HG02610 (cell line): Measurements from ENCODE around the gene ARL3.
"Not testable (repeated sequence)": the region's sequence is repeated elsewhere in the genome, so short reads cannot be mapped to it uniquely, and the experiment has no call there.

Experiments used
- ATAC-seq: cut with Tn5 transposase; IDR thresholded peaks from one replicate; pipeline ENCODE4 v1.9.1; 2021; ENCODE audit warnings: mild to moderate bottlenecking, moderate library complexity; ENCODE audit not compliant: unreplicated experiment

Gene ARL3, protein sequence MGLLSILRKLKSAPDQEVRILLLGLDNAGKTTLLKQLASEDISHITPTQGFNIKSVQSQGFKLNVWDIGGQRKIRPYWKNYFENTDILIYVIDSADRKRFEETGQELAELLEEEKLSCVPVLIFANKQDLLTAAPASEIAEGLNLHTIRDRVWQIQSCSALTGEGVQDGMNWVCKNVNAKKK

GRCh38 chr10:102713814-102714620 lies at the start of gene ARL3:
TSS of gene ARL3 (minus strand) at chr10:102714397. CDS start at chr10:102714275, 122 bp downstream.
- peak; percentile 79 for ATAC-seq

- no peak for ATAC-seq
Observed at GRCh38 chr10:102763037-102763607, 48.9 kb upstream of the ARL3 start.

DNA sequence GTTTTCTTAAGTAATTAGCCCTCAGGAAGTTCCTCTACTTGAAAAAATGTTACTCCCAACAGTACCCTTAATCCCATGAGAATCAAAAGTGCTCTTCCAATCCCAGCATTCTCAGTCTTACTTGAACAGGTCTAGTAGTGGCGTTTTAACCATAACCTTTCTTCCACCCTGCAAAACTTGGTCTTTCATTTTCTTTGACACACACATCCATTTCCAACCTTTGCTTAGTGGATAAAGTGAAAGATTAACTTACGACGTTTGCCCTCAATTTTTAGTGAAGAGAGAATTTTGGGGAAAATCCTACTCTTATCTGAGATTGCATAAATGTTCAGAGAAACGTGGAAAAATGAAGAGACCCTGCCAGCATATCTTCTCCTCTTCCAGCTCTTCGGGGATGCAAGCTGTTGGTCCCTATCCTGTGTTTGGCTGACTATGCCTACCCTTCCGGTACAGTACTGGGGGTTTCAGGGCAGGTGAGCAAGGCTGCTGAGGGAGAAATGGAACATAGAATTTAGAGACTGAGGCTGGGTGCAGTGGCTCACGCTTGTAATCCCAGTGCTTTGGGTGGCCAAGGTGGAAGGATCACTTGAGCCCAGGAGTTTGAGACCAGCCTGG lies 48.3 kb upstream of the ARL3 start:
- no peak for ATAC-seq

- no peak for ATAC-seq
Observed at GRCh38 chr10:102761981-102762380, 47.8 kb upstream of the ARL3 start.

DNA sequence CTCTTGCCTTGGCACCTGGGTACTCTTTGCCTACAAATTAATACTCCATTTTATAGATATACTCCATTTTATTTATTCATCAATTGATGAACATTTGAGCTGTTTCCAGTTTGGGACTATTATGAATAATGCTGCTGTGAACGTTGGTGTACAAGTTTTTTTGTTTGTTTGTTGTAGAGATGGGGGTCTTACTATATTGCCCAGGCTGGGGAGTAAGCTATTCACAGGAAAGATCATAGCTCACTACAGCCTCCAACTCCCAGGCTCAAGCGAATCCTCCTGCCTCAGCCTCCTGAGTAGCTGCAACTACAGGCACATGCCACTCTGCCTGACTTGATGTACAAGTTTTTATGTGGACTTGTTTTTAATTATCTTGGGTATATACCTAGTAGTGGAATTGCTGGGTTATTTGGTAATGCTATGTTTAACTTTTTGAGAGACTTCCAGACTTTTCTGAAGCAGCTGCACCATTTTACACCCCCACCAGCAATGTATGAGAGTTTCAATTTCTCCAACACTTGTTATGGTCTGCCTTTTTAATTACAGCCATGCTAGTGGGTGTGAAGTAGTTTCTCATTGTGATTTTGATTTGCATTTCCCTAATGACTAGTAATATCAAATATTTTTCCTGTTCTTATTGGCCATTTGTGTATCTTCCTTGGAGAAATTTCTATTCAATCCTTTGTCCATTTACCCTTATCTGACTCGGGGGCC lies 45.5 kb upstream of the ARL3 start:
- no peak for ATAC-seq

- not testable (repeated sequence) for ATAC-seq
Observed at GRCh38 chr10:102758933-102759262, 44.7 kb upstream of the ARL3 start.

DNA sequence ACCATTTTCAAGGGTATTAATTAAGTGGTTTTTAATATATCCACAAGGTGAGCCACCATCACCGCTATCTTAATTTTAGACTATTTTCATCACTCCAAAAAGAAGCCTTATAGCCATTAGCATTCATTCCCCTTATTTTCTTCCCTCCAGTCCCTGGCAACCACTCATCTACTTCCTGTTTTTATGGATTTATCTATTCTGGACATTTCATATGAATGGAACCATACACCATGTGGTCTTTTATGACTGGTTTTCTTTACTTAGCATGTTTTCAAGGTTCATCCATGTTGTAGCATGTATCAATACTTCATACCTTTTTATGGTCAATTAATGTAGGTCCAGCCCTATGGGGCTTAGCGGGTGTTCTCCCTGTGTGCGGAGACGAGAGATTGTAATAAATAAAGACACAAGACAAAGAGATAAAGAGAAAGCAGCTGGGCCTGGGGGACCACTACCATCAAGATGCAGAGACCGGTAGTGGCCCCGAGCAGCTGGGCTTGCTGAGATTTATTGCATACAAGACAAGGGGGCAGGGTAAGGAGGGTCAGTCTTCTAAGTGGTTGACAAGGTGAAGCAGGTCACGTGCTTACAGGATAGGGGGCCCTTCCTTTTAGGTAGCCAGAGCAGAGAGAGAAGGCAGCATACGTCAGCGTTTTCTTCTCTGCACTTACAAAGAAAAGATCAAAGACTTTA lies 44.2 kb upstream of the ARL3 start:
- no peak for ATAC-seq

GRCh38 chr10:102757323-102757722 lies 43.1 kb upstream of the ARL3 start:
- no peak for ATAC-seq

DNA sequence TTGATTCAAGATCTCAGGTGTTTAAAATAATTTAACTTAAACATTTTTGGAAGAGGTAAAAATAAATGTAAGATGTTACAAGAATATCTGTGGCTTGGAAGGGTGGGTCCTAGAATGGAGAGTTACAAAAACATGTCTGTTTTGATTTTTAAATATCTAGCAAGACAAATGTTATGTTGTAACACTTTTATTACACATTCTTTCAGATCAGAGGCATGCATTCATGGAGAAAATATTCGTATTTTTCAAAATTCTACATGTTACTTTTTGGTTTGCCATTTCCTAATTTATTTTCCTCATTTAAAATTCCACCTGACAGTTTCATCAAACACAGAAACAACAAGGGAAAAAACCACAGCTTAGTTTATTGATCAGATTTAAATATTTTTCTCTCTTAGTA lies 39.5 kb upstream of the ARL3 start:
- ATAC-seq = no peak

DNA sequence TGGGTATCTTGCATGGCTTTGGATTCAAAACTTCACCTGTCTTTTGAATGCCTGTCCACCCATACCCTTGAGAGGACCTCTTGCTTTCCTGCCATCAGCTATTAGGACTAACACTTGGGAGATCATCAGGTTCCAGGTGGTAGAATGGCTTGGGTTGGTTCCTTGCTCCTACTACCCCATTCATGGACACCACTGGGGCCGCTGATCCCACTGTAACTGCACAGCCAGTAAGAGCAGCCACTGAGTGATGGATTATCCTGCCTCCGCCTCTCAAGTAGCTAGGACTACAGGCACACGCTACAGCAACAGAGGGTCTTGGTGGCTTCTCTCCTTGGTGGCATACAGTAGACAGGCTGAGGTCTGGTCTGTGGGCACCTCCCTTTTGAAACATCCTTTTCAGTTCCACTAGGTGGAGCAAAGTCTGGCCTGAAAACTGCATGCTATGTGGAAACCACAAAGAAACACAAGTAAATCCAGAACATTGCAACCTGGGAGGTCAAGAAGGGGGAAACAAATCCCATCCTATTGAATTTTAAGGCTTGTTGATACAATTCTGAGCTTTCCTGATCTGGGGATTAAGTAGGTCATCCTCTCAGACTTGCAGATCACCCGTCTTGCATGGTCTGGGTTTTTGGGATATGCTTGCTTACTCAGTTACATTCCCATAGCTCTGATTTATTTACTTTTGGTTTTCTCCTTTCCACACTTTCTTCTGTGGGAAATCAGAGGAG lies 38.9 kb upstream of the ARL3 start:
- no peak for ATAC-seq

DNA sequence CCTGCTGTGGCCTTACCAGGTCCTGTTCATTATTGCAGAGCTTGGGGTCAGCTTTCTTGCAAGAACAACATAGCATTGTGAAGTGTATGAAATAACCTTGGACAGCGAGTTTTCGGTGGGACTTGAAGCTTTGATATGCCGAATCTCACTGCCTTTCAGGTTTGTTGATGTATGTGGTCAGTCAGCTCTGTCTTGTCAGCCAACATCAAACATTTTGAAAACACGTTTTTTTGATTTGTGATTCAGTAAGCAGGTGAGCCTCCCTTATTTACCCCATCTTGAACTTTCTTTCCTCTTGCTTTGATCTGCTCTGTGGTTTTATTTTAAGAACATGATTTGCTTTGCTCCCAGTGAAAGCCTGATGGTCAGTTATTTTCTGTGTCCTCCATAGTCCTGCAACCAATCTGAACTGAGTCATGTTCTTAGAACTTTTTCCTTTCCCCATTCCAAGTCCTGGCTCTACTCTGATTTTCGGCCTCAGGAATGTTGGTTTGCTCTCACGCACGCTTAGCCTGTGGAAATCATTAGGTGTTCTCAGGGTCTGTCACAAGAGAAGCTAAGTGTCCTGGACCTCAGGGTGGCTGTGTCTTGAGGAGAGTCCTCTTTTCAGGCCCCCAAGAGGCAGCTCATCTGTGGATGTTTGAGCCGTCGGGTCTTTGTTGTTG lies 38.2 kb upstream of the ARL3 start:
- ATAC-seq = no peak

DNA sequence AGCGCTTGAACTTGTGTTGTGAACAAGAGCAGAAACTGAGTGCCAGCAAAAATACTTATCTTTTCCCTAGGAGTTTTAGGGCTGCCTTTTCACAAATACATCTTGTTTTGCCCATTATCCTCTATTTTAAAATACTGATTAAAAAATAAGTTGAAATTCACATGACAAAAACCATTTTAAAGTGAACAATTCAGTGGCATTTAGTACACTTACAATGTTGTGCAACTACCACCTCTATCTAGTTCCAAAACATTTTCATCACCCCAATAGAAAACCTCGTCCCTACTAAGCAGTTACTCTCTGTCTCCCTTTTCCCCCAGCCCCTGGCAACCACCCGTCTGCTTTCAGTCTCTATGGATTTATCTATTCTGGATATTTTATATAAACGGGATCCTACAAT lies 31.0 kb upstream of the ARL3 start:
- no peak for ATAC-seq

- no peak for ATAC-seq
Observed at GRCh38 chr10:102744374-102745051, 30.3 kb upstream of the ARL3 start.

DNA sequence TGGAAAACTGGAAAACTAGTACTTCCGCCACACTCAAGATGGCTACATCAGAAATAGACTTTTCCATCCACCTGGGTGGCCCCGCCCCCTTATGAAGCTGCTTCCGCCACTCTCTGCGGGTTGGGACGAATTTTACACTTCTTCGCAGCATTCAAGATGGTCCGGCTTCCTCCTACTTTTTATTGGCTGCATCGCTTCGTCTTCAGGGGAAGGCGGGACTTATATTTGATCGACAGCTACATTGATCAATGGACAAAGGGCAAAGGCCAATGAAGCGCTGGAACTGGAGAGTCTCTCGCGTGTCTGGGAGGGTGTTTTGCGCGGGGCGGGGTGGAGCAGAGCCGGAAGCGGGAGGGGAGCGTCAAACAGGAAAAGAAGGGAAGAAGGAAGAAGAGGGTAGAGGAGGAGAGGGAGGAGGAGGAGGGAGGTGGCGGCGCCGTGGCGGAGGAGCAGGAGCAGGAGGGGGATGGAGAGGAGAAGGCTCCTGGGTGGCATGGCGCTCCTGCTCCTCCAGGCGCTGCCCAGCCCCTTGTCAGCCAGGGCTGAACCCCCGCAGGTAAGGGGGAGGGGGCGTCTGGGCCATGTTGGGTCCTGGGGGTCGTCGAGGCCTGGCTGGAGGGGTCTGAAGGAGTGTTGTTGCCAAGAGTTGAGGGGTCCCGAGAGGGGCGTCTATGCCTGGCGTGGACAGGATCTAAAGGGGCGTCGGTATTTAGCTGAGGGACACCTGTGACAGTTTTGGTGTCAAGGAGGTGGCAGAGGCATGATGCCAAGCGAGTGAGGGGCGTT lies 29.6 kb upstream of the ARL3 start, which contains the start of gene WBP1L:
WBP1L (plus strand) TSS at position 361 of the 786 bp plus-strand sequence; CDS start at position 467, 106 bp downstream.
- peak; percentile 92 for ATAC-seq

- no peak for ATAC-seq
Observed at GRCh38 chr10:102743078-102743587, 28.9 kb upstream of the ARL3 start.

DNA sequence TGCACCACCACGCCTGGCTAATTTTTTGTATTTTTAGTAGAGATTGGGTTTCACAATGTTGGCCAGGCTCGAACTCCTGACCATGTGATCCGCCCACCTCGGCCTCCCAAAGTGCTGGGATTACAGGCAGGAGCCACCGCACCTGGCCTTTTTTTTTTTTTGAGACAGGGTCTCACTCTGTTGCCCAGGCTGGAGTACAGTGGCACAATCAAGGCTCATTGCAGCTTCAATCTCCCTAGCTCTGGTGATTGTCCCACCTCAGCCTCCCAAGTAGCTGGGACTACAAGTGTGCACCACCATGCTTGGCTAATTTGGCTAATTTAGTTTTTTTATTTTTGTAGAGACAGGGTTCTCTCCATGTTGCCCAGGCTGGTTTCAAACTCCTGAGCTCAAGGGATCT lies 28.1 kb upstream of the ARL3 start:
- ATAC-seq = not testable (repeated sequence)

- ATAC-seq = no peak
Observed at GRCh38 chr10:102741726-102742237, 27.6 kb upstream of the ARL3 start.

GRCh38 chr10:102740229-102740628 lies 26.0 kb upstream of the ARL3 start:
- ATAC-seq = no peak
